ENCODE results near the gene SCARB1. TPM values are rescaled to one million over a fixed set of nuclear protein-coding genes. Genes with fewer than 3 reads are reported as not detected.
A peak's percentile ranks its signal among the peaks of the same experiment; 100 is the strongest.

The SCARB1 gene
- total RNA-seq, 4 donors from 2014 or later, result 18.6 to 41.8 (median 26.7) TPM

GRCh38 chr12:124727922-124728321 lies 135.7 kb downstream of the SCARB1 start:
- WGBS, 2 donors, result 61 to 67% methylated on average over 10 of the region's 10 CpGs
- no peak overlapping the region for H3K4me3 ChIP-seq (ENCODE audit: low read depth, poor library complexity, severe bottlenecking)
- intact Hi-C loops (cut with DNase I; ENCODE audit: low total_unique reads), result no loop called here
- TF ChIP-seq CTCF (IDR thresholded peaks at IDR 0.05), result no peak
- no peak for TF ChIP-seq POLR2A (IDR thresholded peaks at IDR 0.05)
- DNase-seq (ENCODE audit: low spot score in 2 of 2), result no peak

- intact Hi-C loops (cut with DNase I; ENCODE audit: low total_unique reads), result no loop called here
- 22 to 29% methylated on average over 14 to 16 of the region's 18 CpGs for WGBS, 2 donors
- TF ChIP-seq CTCF (IDR thresholded peaks at IDR 0.05), result no peak
- TF ChIP-seq POLR2A (IDR thresholded peaks at IDR 0.05), result no peak
- no peak overlapping the region for H3K4me3 ChIP-seq (ENCODE audit: low read depth, poor library complexity, severe bottlenecking)
- peak; percentile 80 to 96 for DNase-seq (ENCODE audit: low spot score in 2 of 2)
Observed at GRCh38 chr12:124727264-124727800, 136.3 kb downstream of the SCARB1 start.

Other genes with a start within 250 kb of the SCARB1 start
- 1,000 to 10,000 TPM; 1,350 to 1,636 (median 1,452) TPM for gene UBC, start 50.8 kb upstream of the SCARB1 start, total RNA-seq
- 10 to 100 TPM in 3 of 4 donors, 1 to 10 TPM in 1; 8.9 to 16.9 (median 13.5) TPM for gene DHX37, start 125.3 kb upstream of the SCARB1 start, total RNA-seq
- 10 to 100 TPM in 2 of 4 donors, 1 to 10 TPM in 2; 6.7 to 19.2 (median 12.1) TPM for gene BRI3BP, start 129.8 kb upstream of the SCARB1 start, total RNA-seq
- gene AACS, start 201.6 kb upstream of the SCARB1 start, total RNA-seq, result 10 to 100 TPM; 63.5 to 83.8 (median 71.4) TPM

Data from lower leg skin (tissue), 4 donors.